Measurements from ENCODE around the gene CHCHD5. TPM values are rescaled to one million over a fixed set of nuclear protein-coding genes. Genes with fewer than 3 reads are reported as not detected.
"Not testable (repeated sequence)": the region's sequence is repeated elsewhere in the genome, so short reads cannot be mapped to it uniquely, and the experiment has no call there.

CHCHD5 gene
- total RNA-seq, 4 donors from 2014 or later: 11.9 to 22.0 (median 15.7) TPM

DNA sequence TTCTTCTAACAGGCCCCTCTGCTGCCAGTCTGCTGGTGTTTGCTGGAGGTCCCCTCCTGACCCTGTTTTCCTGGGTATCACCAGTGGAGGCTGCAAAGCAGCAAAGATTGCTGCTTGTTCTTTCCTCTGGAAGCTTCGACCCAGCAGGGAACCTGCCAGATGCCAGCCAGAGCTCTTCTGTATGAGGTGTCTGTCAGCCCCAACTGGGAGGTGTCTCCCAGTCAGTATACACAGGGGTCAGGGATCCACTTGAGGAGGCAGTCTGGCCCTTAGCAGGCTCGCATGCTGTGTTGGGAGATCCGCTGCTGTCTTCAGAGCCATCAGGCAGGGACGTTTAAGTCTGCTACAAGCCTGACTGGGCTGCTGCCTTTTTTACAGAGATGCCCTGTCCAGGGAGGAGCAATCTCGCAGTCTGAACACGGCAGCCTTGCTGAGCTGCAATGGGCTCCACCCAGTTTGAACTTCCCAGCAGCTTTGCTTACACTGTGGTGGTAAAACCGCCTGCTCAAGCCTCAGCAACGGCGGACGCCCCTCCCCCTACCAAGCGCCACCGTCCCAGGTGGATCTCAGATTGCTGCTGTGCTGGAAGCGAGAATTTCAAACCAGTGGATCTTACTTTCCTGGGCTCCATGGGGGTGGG, 29.9 kb downstream of the CHCHD5 start:
- DNase-seq (ENCODE audit: low spot score): no peak
- ATAC-seq (ENCODE audit: low FRiP score): no peak
- TF ChIP-seq, protein P1, sequence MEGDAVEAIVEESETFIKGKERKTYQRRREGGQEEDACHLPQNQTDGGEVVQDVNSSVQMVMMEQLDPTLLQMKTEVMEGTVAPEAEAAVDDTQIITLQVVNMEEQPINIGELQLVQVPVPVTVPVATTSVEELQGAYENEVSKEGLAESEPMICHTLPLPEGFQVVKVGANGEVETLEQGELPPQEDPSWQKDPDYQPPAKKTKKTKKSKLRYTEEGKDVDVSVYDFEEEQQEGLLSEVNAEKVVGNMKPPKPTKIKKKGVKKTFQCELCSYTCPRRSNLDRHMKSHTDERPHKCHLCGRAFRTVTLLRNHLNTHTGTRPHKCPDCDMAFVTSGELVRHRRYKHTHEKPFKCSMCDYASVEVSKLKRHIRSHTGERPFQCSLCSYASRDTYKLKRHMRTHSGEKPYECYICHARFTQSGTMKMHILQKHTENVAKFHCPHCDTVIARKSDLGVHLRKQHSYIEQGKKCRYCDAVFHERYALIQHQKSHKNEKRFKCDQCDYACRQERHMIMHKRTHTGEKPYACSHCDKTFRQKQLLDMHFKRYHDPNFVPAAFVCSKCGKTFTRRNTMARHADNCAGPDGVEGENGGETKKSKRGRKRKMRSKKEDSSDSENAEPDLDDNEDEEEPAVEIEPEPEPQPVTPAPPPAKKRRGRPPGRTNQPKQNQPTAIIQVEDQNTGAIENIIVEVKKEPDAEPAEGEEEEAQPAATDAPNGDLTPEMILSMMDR (IDR thresholded peaks at IDR 0.05): no peak

DNA sequence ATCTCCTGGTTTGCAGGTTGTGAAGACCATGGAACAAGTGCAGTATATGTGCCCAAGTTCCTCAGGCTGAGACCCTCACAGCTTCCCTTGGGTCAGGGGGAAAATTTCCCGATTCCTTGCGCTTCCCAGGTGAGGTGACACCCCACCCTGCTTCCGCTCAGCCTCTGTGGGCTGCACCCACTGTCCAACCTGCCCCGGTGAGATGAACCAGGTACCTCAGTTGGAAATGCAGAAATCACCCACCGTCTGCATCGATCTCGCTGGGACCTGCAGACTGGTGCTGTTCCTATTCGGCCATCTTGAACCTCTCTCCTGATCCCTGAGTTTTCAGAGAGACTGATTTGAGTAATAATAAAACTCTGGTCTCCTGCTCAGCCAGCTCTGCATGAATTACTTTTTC, 30.6 kb downstream of the CHCHD5 start:
- DNase-seq (ENCODE audit: low spot score) (no peak), ATAC-seq (ENCODE audit: low FRiP score) (no peak)
- TF ChIP-seq, protein P1 (IDR thresholded peaks at IDR 0.05): no peak

GRCh38 chr2:112615798-112616197, 31.4 kb downstream of the CHCHD5 start:
- not testable (repeated sequence) for DNase-seq (ENCODE audit: low spot score); ATAC-seq (ENCODE audit: low FRiP score)

DNA sequence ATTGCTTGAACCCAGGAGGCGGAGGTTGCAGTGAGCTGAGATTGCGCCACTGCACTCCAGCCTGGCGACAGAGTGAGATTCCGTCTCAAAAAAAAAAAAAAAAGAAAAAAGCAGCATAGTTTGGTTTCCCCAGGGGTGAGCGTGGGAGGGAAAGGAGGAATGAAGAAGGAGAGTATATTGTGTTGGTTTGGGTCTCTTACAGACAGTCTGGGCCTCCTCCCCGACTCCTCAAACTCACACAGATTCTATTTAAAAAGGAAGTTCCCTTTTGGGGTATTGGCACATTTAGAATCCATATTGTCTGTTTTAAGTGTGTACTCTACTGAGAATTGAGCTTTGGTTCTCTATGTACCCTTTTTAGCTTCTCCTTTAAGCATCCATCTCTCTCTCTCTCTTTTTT, 34.0 kb downstream of the CHCHD5 start:
- TF ChIP-seq, protein P1 (IDR thresholded peaks at IDR 0.05): no peak
- DNase-seq (ENCODE audit: low spot score) (no peak), ATAC-seq (ENCODE audit: low FRiP score) (no peak)

GRCh38 chr2:112621790-112622527, 37.5 kb downstream of the CHCHD5 start:
- TF ChIP-seq, protein P1 (IDR thresholded peaks at IDR 0.05): no peak
- ATAC-seq (ENCODE audit: low FRiP score) (peak; percentile 8), DNase-seq (ENCODE audit: low spot score) (no peak)

- TF ChIP-seq, protein P1 (IDR thresholded peaks at IDR 0.05): no peak
- peak; percentile 52 for ATAC-seq (ENCODE audit: low FRiP score)
- DNase-seq (ENCODE audit: low spot score): no peak
Observed at GRCh38 chr2:112622528-112622849, 38.1 kb downstream of the CHCHD5 start.

DNA sequence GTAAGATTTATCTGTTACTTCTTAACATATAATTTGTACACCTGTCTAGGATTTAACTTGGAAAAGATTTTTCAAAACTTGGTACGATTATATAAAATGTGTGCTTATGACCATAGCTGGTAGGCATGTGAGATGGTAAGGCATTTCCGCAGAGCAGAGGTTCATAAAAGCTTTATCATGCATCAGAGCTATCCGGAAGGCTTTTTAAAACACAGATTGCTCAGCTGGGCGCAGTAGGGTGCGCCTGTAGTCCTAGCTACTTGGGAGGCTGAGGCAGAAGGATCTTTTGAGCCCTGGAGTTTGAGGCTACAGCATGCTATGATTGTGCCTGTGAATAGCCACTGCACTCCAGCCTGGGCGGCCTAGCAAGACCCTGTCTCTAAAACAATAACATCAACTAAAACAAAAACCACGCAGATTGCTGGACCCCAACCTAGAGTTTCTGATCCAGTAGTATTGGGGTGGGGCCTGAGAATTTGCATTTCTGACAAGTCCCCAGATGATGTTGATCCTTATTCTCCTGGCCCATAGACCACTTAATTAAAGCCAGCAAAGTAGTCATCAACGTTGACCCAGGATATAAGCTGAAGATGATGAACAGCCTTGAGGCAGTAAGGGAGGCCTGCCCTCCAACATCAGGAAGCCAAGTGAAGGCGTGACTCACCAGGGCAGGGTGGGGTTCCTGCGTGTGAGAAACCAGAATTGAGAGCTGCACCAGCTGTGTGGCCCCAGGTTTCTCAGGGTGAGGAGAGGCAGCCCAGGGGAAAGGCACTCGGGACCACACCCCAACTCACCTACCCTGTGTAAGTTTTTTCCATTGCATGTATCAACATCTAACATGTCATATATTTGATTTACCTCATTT, 39.7 kb downstream of the CHCHD5 start:
- ATAC-seq (ENCODE audit: low FRiP score) (peak; percentile 80), DNase-seq (ENCODE audit: low spot score) (peak; percentile 46)

More for the DNA sequence above, 39.7 kb downstream of the CHCHD5 start:
- TF ChIP-seq, protein P1 (IDR thresholded peaks at IDR 0.05): no peak

Data from omental fat pad (tissue), 4 donors.